GM10847 (cell line): ENCODE measurements around the gene ALOXE3.

Experiments used
- POLR2A ChIP-seq: IDR thresholded peaks from 2 replicates; pipeline ENCODE4 v1.6.1; 2011; ENCODE audit not compliant: insufficient read length; ENCODE audit errors: extremely low read depth

ALOXE3 gene

GRCh38 chr17:8046929-8047768, 71.2 kb downstream of the ALOXE3 start:
- no peak for TF ChIP-seq POLR2A

GRCh38 chr17:8046306-8046928, 71.9 kb downstream of the ALOXE3 start:
- TF ChIP-seq POLR2A: no peak
